ENCODE measurements around the gene ELP4. TPM values are rescaled to one million over a fixed set of nuclear protein-coding genes. Genes with fewer than 3 reads are reported as not detected.
"Not testable (repeated sequence)": the region's sequence is repeated elsewhere in the genome, so short reads cannot be mapped to it uniquely, and the experiment has no call there.

ELP4 gene
- total and polyA plus RNA-seq, 2 experiments from 2014 or later: 16.2 to 20.1 TPM

DNA sequence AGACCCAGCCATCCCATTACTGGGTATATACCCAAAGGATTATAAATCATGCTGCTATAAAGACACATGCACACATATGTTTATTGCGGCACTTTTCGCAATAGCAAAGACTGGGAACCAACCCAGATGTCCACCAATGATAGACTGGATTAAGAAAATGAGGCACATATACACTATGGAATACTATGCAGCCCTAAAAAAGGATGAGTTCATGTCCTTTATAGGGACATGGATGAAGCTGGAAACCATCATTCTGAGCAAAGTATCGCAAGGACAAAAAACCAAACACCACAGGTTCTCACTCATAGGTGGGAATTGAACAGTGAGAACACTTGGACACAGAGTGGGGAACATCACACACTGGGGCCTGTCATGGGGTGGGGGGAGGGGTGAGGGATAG, 69.8 kb downstream of the ELP4 start:
- H3K36me3 ChIP-seq (ENCODE audit: low read depth); H4K20me1 ChIP-seq (ENCODE audit: insufficient read depth); H3K27ac ChIP-seq; H3K27me3 ChIP-seq (replicated peaks; ENCODE audit: insufficient read depth); DNase-seq; H3F3A ChIP-seq (ENCODE audit: insufficient read depth); H3K9me3 ChIP-seq (ENCODE audit: low read depth); H3K4me3 ChIP-seq; in situ Hi-C loops (cut with MboI); H3K9ac ChIP-seq; H2AFZ ChIP-seq; H3K4me2 ChIP-seq (ENCODE audit: unreplicated experiment); H3K4me1 ChIP-seq (ENCODE audit: insufficient read depth); H3K9me2 ChIP-seq (ENCODE audit: insufficient read depth); H3K79me2 ChIP-seq (ENCODE audit: insufficient read depth): not testable (repeated sequence)
- 89 to 99% methylated on average over 3 of the region's 3 CpGs for WGBS, 2 experiments (ENCODE audit: low coverage in 1 of 2, low lambda C conversion rate in 2 of 2, missing lambda C conversion rate in 2 of 2)

DNA sequence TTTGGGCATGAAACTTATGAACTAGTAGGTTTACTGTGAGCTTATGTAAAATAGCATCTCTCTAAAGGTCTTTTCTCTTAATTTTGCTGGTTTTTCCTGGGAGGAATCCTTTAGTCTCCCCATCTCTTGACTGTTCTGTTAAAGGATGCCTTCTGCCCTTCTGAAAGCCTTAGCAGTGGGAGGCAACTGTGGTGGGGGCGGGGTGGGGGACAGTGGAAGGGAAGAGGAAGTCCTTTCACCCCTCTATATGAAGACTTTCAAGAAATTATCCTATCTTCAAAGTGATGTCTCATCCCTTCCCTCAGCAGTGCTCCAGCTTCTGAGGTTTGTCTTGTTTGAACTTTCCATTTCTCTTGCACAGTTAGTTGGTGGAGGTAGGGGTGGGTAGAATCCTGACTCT, 73.1 kb downstream of the ELP4 start:
- Histone ChIP-seq H3K9ac (no peak overlapping the region), H2AFZ (no peak overlapping the region), H3K27ac (no peak overlapping the region), H3K36me3 (ENCODE audit: low read depth) (no peaks in the 10 kb centered on the region), H3K27me3 (replicated peaks; ENCODE audit: insufficient read depth) (no peaks in the 10 kb centered on the region), H3K9me3 (ENCODE audit: low read depth) (no peaks in the 10 kb centered on the region), H3K4me2 (ENCODE audit: unreplicated experiment) (no peak overlapping the region), H3K9me2 (ENCODE audit: insufficient read depth) (no peaks in the 10 kb centered on the region), H3F3A (ENCODE audit: insufficient read depth) (no peaks in the 10 kb centered on the region), H3K79me2 (ENCODE audit: insufficient read depth) (no peaks in the 10 kb centered on the region), H3K4me1 (ENCODE audit: insufficient read depth) (no peaks in the 10 kb centered on the region), H3K4me3 (no peak overlapping the region), H4K20me1 (ENCODE audit: insufficient read depth) (no peaks in the 10 kb centered on the region)
- WGBS, 2 experiments (ENCODE audit: low coverage in 1 of 2, low lambda C conversion rate in 2 of 2, missing lambda C conversion rate in 2 of 2): 33 to 57% methylated on average over 1 of the region's 1 CpG
- no peak for DNase-seq
- no peak for TF ChIP-seq EZH2 (IDR thresholded peaks at IDR 0.05; ENCODE audit: insufficient read depth, poor library complexity, severe bottlenecking)
- no peak for TF ChIP-seq EZH2phosphoT487 (IDR thresholded peaks at IDR 0.05; ENCODE audit: insufficient read depth, low read depth)
- in situ Hi-C loops (cut with MboI): no loop called here

DNA sequence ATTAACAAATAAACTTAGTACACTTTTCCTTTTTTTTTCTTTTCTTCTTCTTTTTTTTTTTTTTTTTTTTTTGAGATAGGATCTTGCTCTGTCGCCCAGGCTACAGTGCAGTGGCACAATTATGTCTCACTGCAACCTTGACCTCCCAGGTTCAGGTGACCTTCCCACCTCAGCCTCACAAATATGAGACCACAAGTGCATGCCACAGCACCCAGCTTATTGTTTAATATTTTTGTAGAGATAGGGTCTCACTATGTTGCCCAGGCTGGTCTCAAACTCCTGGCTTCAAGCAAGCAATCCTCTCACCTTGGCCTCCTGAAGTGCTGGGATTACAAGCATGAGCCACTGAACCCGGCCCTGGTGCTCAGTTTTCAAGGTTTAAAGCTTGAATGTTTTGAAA, 88.9 kb downstream of the ELP4 start:
- no peak overlapping the region for H2AFZ ChIP-seq
- DNase-seq: no peak
- H3K9me2 ChIP-seq (ENCODE audit: insufficient read depth): no peaks in the 10 kb centered on the region; the same call in 1 of the 2 replicates
- no peak overlapping the region for H3K4me3 ChIP-seq
- no peaks in the 10 kb centered on the region for H3F3A ChIP-seq (ENCODE audit: insufficient read depth)
- WGBS, 2 experiments (ENCODE audit: low coverage in 1 of 2, low lambda C conversion rate in 2 of 2, missing lambda C conversion rate in 2 of 2): 70 to 80% methylated on average over 2 of the region's 2 CpGs
- in situ Hi-C loops (cut with MboI): no loop called here
- H3K9me3 ChIP-seq (ENCODE audit: low read depth): no peaks in the 10 kb centered on the region
- no peak overlapping the region for H3K9ac ChIP-seq
- H3K36me3 ChIP-seq (ENCODE audit: low read depth): no peaks in the 10 kb centered on the region
- no peaks in the 10 kb centered on the region for H3K27me3 ChIP-seq (replicated peaks; ENCODE audit: insufficient read depth)
- no peaks in the 10 kb centered on the region for H4K20me1 ChIP-seq (ENCODE audit: insufficient read depth)
- no peak overlapping the region for H3K27ac ChIP-seq
- TF ChIP-seq EZH2 (IDR thresholded peaks at IDR 0.05; ENCODE audit: insufficient read depth, poor library complexity, severe bottlenecking) (no peak), EZH2phosphoT487 (IDR thresholded peaks at IDR 0.05; ENCODE audit: insufficient read depth, low read depth) (no peak)
- no peaks in the 10 kb centered on the region for H3K4me1 ChIP-seq (ENCODE audit: insufficient read depth)
- H3K79me2 ChIP-seq (ENCODE audit: insufficient read depth): no peaks in the 10 kb centered on the region
- H3K4me2 ChIP-seq (ENCODE audit: unreplicated experiment): no peak overlapping the region

DNA sequence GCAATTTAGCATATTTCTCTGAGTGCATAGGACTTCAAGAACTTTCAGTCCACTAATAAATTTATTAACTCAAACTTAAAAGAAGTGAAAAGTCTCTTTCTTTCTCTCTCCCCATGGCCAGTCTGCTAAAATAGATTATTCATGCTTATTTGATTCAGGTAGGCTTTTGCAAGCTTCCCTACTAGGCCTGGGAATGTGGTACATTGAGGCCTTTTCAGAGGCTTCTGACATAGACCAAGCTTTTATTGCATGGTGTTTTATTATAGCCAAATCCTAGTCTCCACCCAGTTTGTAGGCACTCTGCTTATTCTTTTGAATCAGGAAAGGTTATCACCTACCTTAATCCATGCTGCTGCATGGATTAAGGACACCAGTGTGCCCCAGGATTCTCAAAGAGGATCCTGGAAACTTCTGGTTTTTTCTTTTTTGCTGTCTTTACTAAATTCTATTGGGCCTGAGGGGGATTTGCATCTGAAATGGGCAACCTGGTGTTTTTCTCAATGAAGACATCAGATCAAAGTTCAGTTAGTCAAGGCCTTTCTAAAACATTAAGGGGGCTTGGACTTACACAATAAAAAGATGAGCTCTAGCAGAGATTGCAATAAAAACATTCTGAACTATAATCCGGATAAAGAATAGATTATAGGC, 92.2 kb downstream of the ELP4 start:
- no peak overlapping the region for H3K27ac ChIP-seq
- H2AFZ ChIP-seq: no peak overlapping the region
- 97 to 98% methylated on average over 1 of the region's 1 CpG for WGBS, 2 experiments (ENCODE audit: low coverage in 1 of 2, low lambda C conversion rate in 2 of 2, missing lambda C conversion rate in 2 of 2)
- no peak overlapping the region for H3K9ac ChIP-seq
- no peaks in the 10 kb centered on the region for H3K36me3 ChIP-seq (ENCODE audit: low read depth)
- DNase-seq: no peak
- H3K4me3 ChIP-seq: no peak overlapping the region
- no peaks in the 10 kb centered on the region; the same call in 1 of the 2 replicates for H3K9me2 ChIP-seq (ENCODE audit: insufficient read depth)
- in situ Hi-C loops (cut with MboI): no loop called here
- no peaks in the 10 kb centered on the region for H3K79me2 ChIP-seq (ENCODE audit: insufficient read depth)
- H3K4me2 ChIP-seq (ENCODE audit: unreplicated experiment): no peak overlapping the region
- no peaks in the 10 kb centered on the region for H3K4me1 ChIP-seq (ENCODE audit: insufficient read depth)
- H4K20me1 ChIP-seq (ENCODE audit: insufficient read depth): no peaks in the 10 kb centered on the region
- TF ChIP-seq EZH2phosphoT487 (IDR thresholded peaks at IDR 0.05; ENCODE audit: insufficient read depth, low read depth): no peak
- no peak for TF ChIP-seq EZH2 (IDR thresholded peaks at IDR 0.05; ENCODE audit: insufficient read depth, poor library complexity, severe bottlenecking)
- H3K27me3 ChIP-seq (replicated peaks; ENCODE audit: insufficient read depth): no peaks in the 10 kb centered on the region
- no peaks in the 10 kb centered on the region for H3F3A ChIP-seq (ENCODE audit: insufficient read depth)
- H3K9me3 ChIP-seq (ENCODE audit: low read depth): no peaks in the 10 kb centered on the region

DNA sequence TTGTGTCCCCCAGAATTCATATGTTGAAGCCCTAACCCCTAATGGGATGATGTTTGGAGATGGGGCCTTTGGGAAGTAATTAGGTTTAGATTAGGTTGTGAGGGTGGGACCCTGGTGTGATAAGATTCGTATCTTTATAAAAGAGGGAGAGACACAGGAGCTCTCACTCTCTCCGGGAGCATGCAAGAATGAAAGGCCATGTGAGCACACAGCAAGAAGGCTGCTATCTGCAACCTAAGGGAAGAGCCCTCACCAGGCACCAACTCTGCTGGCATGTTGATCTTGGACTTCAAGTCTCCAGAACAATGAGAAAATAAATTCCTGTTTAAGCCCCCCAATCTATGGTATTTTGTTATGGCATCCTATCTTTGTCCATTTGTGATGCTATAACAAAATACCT, 97.3 kb downstream of the ELP4 start:
- WGBS, 2 experiments (ENCODE audit: low coverage in 1 of 2, low lambda C conversion rate in 2 of 2, missing lambda C conversion rate in 2 of 2): 91 to 100% methylated on average over 2 of the region's 2 CpGs
- no peak for TF ChIP-seq EZH2phosphoT487 (IDR thresholded peaks at IDR 0.05; ENCODE audit: insufficient read depth, low read depth)
- no peak for TF ChIP-seq EZH2 (IDR thresholded peaks at IDR 0.05; ENCODE audit: insufficient read depth, poor library complexity, severe bottlenecking)
- Histone ChIP-seq H3K27me3 (replicated peaks; ENCODE audit: insufficient read depth) (no peaks in the 10 kb centered on the region), H3K4me2 (ENCODE audit: unreplicated experiment) (no peak overlapping the region), H3K9ac (no peak overlapping the region), H3K27ac (no peak overlapping the region), H3K36me3 (ENCODE audit: low read depth) (no peaks in the 10 kb centered on the region), H4K20me1 (ENCODE audit: insufficient read depth) (no peaks in the 10 kb centered on the region), H2AFZ (no peak overlapping the region), H3K9me3 (ENCODE audit: low read depth) (no peaks in the 10 kb centered on the region), H3K4me3 (no peak overlapping the region), H3K79me2 (ENCODE audit: insufficient read depth) (no peaks in the 10 kb centered on the region), H3F3A (ENCODE audit: insufficient read depth) (no peaks in the 10 kb centered on the region), H3K4me1 (ENCODE audit: insufficient read depth) (no peaks in the 10 kb centered on the region), H3K9me2 (ENCODE audit: insufficient read depth) (no peaks in the 10 kb centered on the region)
- no peak for DNase-seq
- in situ Hi-C loops (cut with MboI): no loop called here

Data from GM23248 (cell line).